GM12874 (cell line): ENCODE results near the gene MOK.

Source experiments
- CTCF ChIP-seq: IDR thresholded peaks from 2 replicates; pipeline ENCODE4 v1.5.1; 2011; ENCODE audit warnings: low read depth, mild to moderate bottlenecking, control low read depth, low read length, moderate library complexity; ENCODE audit not compliant: insufficient read depth

MOK gene

GRCh38 chr14:102344485-102344884 lies 39.5 kb upstream of the MOK start:
- no peak for TF ChIP-seq CTCF

DNA sequence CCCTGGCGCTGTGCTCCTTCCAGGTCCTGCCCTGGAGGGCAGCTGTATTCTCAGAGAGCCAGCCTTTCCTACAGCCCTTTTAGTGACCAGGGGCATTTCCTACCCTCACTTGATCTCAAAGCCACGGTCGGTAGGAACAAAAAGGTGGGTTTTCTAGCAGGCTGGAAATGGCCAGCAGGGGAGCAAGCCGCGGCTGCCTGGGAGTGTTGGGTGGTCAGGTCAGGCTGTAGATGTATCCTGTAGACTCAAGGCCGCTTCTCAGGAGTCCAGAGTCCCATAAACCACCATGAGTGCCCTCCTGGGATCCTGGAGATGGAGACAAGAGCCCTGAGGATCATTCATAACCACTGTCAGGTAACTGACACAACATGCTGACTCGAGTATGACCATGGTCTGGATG lies 39.1 kb upstream of the MOK start:
- no peak for TF ChIP-seq CTCF

DNA sequence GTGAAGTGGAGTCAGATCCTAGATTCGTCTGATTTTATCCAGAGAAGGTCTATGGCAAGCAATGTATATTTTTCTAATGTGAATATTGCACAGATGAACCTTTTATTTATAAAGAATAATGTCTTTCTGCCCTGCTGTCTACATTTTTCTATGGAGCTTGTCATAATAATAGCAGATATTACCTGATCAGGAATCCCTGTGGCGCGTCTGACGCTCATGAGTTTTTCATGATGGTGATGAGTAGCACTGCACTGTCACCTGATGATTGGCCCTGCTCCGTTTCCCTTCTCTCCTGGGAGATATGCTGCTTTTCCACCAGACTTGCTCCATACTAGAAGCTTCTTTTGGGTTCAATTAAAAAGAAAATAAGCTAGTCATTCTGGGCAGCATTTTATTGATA lies 37.3 kb upstream of the MOK start:
- TF ChIP-seq CTCF: no peak

DNA sequence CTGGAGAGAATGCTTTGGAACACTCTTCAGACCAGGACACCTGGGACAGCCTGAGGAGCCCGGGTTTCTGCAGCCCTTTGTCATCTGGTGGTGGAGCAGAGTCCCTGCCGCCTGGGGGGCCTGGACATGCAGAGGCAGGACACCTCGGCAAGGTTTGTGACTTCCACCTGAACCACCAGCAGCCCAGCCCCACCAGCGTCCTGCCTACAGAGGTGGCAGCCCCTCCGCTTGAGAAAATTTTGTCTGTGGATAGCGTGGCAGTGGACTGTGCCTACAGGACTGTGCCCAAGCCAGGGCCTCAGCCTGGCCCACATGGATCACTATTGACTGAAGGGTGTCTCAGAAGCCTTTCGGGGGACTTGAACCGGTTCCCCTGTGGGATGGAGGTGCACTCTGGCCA lies 36.6 kb upstream of the MOK start:
- TF ChIP-seq CTCF: no peak

GRCh38 chr14:102338724-102339123 lies 33.8 kb upstream of the MOK start:
- TF ChIP-seq CTCF: no peak

- no peak for TF ChIP-seq CTCF
Measured at GRCh38 chr14:102335163-102335562, 30.2 kb upstream of the MOK start.

DNA sequence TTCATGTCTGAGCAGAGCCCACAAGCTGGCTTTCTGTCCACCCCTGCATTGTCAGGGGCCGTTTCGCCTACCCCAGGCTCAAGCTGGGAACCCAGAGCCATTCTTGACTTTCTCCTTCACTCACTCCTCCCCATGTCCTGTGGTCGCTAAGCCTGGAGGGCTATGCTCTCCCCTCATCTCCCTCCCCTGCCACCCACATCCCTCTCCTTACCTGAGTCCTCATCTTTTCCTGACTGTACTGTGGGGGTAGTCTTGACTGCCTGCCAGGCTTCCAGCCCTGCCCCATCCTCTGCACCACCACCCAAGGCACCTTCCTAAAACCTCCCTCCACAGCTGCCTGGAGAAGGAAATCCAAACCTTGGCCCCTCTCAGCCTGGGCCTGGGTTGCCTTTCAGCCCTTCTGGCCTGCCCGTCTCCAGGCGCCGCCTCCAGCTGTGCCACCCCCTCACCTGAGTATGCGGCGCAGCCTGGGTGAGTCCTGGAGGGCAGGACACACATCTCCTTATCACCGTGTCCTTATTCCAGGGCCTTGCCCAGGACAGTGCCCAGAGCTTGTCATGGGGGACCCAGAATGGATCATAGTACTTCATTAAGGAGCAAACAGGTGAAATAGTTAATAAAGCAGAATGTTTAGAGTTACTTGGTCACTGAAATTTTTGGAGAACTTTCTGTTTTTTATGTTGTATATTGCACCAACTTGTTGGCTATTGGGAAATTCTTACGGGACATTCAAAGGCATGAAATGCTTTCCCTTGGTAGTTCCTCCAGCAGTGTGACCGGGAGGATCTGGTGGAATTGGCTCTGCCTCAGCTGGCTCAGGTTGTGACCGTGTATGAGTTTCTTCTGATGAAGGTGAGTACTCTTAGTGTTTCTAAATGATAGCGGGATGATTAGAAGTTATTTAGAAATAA lies 29.1 kb upstream of the MOK start:
- TF ChIP-seq CTCF: no peak
